Mucosa of descending colon (tissue), 3 donors: ENCODE data around the gene EIF4G2. TPM values are rescaled to one million over a fixed set of nuclear protein-coding genes. Genes with fewer than 3 reads are reported as not detected.

ENCODE experiments used
- ATAC-seq: fragments of 200-7000 bp; cut with Tn5 transposase; one replicate; pipeline ENCODE4 v1.9.1; 2020; ENCODE audit warnings: mild to moderate bottlenecking, moderate library complexity
- DNase-seq, 3 donors: peaks; one replicate each; pipeline ENCODE4 v3.0.0-alpha.2; 2020
- H3K36me3 ChIP-seq: fragments of 200-600 bp; one replicate; pipeline ENCODE4 v1.8.0; 2021; ENCODE audit warnings: low read depth, mild to moderate bottlenecking
- H3K4me1 ChIP-seq: fragments of 200-600 bp; one replicate; pipeline ENCODE4 v1.8.0; 2021; ENCODE audit warnings: low read depth, mild to moderate bottlenecking
- H3K4me3 ChIP-seq: fragments of 200-600 bp; one replicate; pipeline ENCODE4 v1.8.0; 2021; ENCODE audit warnings: mild to moderate bottlenecking
- H3K9me3 ChIP-seq: fragments of 200-600 bp; one replicate; pipeline ENCODE4 v1.8.0; 2021; ENCODE audit warnings: mild to moderate bottlenecking
- intact Hi-C, 2 donors: fragments of 100-400 bp; cut with DNase I in 1 of 2; cut with micrococcal nuclease in 1 of 2; formaldehyde crosslinking; loops; one replicate each; pipeline versions ENCODE4 v1.11.0 to v1.11.1; 2022; cut with DNase I, micrococcal nuclease
- total RNA-seq, 3 donors: library from RNA; stranded (reverse); fragmentation: NEBNext Ultra II Directional in 2 of 3; extraction: Animal tissue kit (Norgen Biotek cat#: 25700) in 2 of 3; gene quantifications; one replicate each; pipeline versions ENCODE4 v1.2.1 to v1.2.4, GENCODE V29; 2021 to 2023
- TF ChIP-seq, protein P1 (sequence below): fragments of 200-600 bp; IDR thresholded peaks from one replicate; pipeline ENCODE4 v1.8.0; 2022; ENCODE audit warnings: antibody characterized with exemption, mild to moderate bottlenecking
- donor health status: DM: no; HTN: no; CAD: no; lungs with moderate emphysema.
- donor health status: DM: no; HTN: no; CAD: no.
- donor health status: DM: no; HTN: yes; CAD: no.

The EIF4G2 gene
- total RNA-seq, 3 donors from 2014 or later, result 776 to 976 (median 934) TPM

DNA sequence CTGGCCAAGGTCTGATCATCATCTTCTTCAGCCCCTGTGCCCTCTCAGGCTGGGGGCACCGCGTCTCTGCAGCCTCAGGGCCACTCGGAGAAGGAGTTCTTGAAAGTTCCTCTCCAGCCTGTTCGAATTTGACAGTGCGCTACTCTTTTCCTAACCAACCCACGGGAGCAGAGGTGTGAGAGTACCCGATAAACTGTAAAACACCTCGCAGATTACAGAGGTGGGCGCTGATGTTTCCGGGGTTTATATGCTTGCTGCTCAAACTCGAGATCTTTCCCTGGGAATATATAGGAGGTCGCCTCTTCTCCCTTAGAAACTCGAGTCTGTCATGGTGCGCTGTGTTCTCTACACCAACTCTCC is 57.2 kb downstream of the EIF4G2 start:
- H3K36me3 ChIP-seq, result no peaks in the 10 kb centered on the region
- TF ChIP-seq, protein P1, sequence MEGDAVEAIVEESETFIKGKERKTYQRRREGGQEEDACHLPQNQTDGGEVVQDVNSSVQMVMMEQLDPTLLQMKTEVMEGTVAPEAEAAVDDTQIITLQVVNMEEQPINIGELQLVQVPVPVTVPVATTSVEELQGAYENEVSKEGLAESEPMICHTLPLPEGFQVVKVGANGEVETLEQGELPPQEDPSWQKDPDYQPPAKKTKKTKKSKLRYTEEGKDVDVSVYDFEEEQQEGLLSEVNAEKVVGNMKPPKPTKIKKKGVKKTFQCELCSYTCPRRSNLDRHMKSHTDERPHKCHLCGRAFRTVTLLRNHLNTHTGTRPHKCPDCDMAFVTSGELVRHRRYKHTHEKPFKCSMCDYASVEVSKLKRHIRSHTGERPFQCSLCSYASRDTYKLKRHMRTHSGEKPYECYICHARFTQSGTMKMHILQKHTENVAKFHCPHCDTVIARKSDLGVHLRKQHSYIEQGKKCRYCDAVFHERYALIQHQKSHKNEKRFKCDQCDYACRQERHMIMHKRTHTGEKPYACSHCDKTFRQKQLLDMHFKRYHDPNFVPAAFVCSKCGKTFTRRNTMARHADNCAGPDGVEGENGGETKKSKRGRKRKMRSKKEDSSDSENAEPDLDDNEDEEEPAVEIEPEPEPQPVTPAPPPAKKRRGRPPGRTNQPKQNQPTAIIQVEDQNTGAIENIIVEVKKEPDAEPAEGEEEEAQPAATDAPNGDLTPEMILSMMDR, result no peak
- H3K4me1 ChIP-seq, result peaks cover 7% of the 10 kb centered on the region

GRCh38 chr11:10750838-10751580 is 57.7 kb downstream of the EIF4G2 start, which contains the start of gene CTR9:
TSS of gene CTR9 (plus strand) at chr11:10751246. CDS start at chr11:10751413, 167 bp downstream.
- TF ChIP-seq, protein P1, result no peak
- H3K9me3 ChIP-seq, result no peaks in the 10 kb centered on the region
- ATAC-seq, result peak; percentile 99
- H3K36me3 ChIP-seq, result no peaks in the 10 kb centered on the region
- intact Hi-C loops, result no loop called here
- H3K4me3 ChIP-seq, result peak within 1 kb of the TSS; percentile 65
- H3K4me1 ChIP-seq, result peaks cover 7% of the 10 kb centered on the region
- peak; percentile 95 to 97 (median 96) for DNase-seq

More for the DNA sequence above, 57.2 kb downstream of the EIF4G2 start:
- Histone ChIP-seq H3K4me3 (peak overlapping the region; percentile 65), H3K9me3 (no peaks in the 10 kb centered on the region)
- ATAC-seq (peak; percentile 42), DNase-seq (no peak)
- intact Hi-C loops, result no loop called here

DNA sequence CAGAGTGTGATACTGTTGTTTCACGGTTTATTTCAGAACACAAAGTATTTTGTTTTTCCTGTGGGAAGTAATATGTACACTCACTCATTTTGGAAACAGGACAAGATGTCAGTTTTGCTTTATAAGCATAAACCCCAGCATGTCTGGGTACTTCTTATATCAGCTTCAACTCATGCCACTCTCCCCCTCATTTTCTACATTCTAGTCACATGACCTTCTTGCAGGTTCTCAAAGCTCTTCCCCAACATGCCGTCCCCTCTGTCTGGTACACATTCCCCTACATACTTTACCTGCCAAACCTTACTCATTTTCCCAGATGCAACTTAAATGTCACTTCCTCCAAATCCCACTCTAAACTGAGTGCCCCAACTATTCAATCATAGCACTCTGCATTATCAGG is 59.2 kb downstream of the EIF4G2 start:
- DNase-seq, result no peak
- no peak for ATAC-seq
- intact Hi-C loops, result no loop called here
- Histone ChIP-seq H3K9me3 (no peaks in the 10 kb centered on the region), H3K36me3 (no peaks in the 10 kb centered on the region), H3K4me1 (peaks cover 7% of the 10 kb centered on the region), H3K4me3 (no peak overlapping the region)
- TF ChIP-seq, protein P1, result no peak

DNA sequence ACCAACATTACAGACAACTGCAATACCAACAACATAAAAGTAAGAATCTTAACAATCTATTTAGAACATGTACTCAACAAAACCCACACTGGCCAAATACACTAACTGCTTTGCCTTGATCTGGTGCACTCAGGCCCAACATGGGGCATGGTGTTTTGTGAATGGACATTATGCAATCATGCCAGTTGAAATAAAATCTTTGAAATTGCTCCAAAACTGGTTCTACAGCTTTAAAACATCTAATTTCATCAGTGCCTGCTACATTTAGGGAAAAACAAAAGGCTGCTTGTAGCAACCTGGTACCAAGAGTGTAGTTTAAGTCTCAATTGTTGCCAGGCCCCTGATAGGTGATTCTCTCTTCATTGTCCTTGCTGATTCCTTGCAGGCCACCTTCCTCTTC is 61.0 kb downstream of the EIF4G2 start:
- TF ChIP-seq, protein P1, result no peak
- no peak for ATAC-seq
- no peak for DNase-seq
- Histone ChIP-seq H3K4me3 (no peak overlapping the region), H3K36me3 (no peaks in the 10 kb centered on the region), H3K4me1 (peaks cover 24% of the 10 kb centered on the region), H3K9me3 (no peaks in the 10 kb centered on the region)
- intact Hi-C loops, result no loop called here

Other genes with a start within 250 kb of the EIF4G2 start
- 100 to 1,000 TPM in 1 of 3 donors, 10 to 100 TPM in 2; 14.4 to 137 (median 43.4) TPM for gene LYVE1, start 240.3 kb downstream of the EIF4G2 start, total RNA-seq
- gene IRAG1, start 115.2 kb downstream of the EIF4G2 start, total RNA-seq, result 100 to 1,000 TPM in 1 of 3 donors, 10 to 100 TPM in 1, 1 to 10 TPM in 1; 7.5 to 134 (median 15.4) TPM
- gene CTR9, start 57.7 kb downstream of the EIF4G2 start, total RNA-seq, result 10 to 100 TPM; 27.1 to 30.9 (median 27.4) TPM
- gene ZBED5, start 49.1 kb upstream of the EIF4G2 start, total RNA-seq, result 10 to 100 TPM; 39.5 to 54.2 (median 42.6) TPM